Measurements from ENCODE around the gene MAN2C1. TPM values are rescaled to one million over a fixed set of nuclear protein-coding genes. Genes with fewer than 3 reads are reported as not detected.
A peak's percentile ranks its signal among the peaks of the same experiment; 100 is the strongest.
"Not testable (repeated sequence)": the region's sequence is repeated elsewhere in the genome, so short reads cannot be mapped to it uniquely, and the experiment has no call there.

MAN2C1 gene
- total RNA-seq, 1 donor from 2014 or later = 250 TPM

GRCh38 chr15:75348562-75349350 is 19.7 kb downstream of the MAN2C1 start:
- no peak for DNase-seq (ENCODE audit: low spot score)
- Mint-ChIP-seq H3K4me1 (ENCODE audit: low read depth) (peaks cover 26% of the 10 kb centered on the region), H3K4me3 (peak overlapping the region; percentile 15), H3K27me3 (ENCODE audit: insufficient read depth) (peaks cover 21% of the 10 kb centered on the region), H3K9me3 (peaks cover 19% of the 10 kb centered on the region), H3K36me3 (ENCODE audit: low read depth) (peaks cover 22% of the 10 kb centered on the region), H3K27ac (peak overlapping the region; percentile 68)
- intact Hi-C loops (cut with micrococcal nuclease) = no loop called here

DNA sequence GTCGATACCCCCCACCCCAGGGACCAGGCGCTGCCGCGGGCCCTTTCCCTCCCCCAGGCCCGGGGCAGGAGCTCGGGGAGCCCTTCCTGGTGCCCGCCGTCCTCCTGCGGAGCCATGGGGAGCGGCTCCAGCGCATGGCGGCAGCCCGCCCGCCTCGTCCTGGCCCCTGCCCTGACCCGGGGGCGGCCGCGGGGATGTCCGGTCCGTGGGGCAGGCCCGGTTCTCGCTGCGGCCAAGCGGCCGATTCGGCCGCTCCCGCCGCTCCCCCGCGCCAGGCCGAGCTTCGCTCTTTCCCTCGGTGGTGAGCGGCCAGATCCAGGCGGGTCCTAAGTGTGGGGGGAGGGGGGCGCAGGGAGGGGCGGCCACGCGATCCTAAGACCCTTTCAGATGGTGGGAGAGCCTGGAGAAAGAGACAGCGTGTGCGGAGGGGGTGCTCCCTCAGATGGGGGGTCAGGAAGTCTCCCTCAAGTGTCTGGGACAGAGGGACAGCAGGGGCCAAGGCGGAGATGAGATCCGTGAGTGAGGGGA is 20.3 kb downstream of the MAN2C1 start:
- no peak overlapping the region for H3K4me3 Mint-ChIP-seq
- intact Hi-C loops (cut with micrococcal nuclease) = no loop called here
- H3K4me1 Mint-ChIP-seq (ENCODE audit: low read depth) = peaks cover 26% of the 10 kb centered on the region
- peak overlapping the region; percentile 68 for H3K27ac Mint-ChIP-seq
- peaks cover 19% of the 10 kb centered on the region for H3K9me3 Mint-ChIP-seq
- DNase-seq (ENCODE audit: low spot score) = no peak
- peaks cover 19% of the 10 kb centered on the region for H3K36me3 Mint-ChIP-seq (ENCODE audit: low read depth)
- H3K27me3 Mint-ChIP-seq (ENCODE audit: insufficient read depth) = peaks cover 21% of the 10 kb centered on the region

- H3K4me3 Mint-ChIP-seq = peak overlapping the region; percentile 75
- H3K36me3 Mint-ChIP-seq (ENCODE audit: low read depth) = peaks cover 19% of the 10 kb centered on the region
- peaks cover 21% of the 10 kb centered on the region for H3K27me3 Mint-ChIP-seq (ENCODE audit: insufficient read depth)
- DNase-seq (ENCODE audit: low spot score) = peak; percentile 28
- H3K27ac Mint-ChIP-seq = peak overlapping the region; percentile 24
- H3K9me3 Mint-ChIP-seq = peaks cover 19% of the 10 kb centered on the region
- intact Hi-C loops (cut with micrococcal nuclease) = loop anchor here (2.0 kb wide), 1 partner anchor 21 kb away; the partner anchor contains the start of gene MAN2C1
- H3K4me1 Mint-ChIP-seq (ENCODE audit: low read depth) = peaks cover 26% of the 10 kb centered on the region
Measured at GRCh38 chr15:75347222-75348033, 21.0 kb downstream of the MAN2C1 start.

DNA sequence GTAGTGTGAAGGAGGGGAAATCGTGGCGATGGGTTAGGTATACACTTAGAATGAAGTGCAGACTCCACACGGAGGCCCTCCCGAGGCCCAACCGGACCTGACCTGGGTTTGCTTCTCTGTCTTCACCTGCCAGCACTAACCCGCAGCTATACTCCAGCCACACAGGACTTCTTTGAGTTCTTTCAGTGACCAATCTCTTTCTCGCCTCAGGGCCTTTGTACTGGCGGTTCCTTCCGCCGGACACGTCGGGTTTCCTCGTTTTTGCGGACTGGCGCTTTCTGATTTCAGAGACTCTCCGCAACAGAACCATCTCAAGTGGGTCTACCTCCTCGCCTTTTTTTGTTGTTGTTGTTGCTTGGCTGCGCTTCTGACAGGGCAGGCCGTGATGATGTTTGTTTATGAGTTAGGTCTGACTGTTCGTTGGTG is 21.6 kb downstream of the MAN2C1 start, which contains the start of gene NEIL1:
Gene NEIL1 (plus strand): TSS at position 244 of the 426 bp plus-strand sequence. CDS start 1,867 bp downstream, outside the sequence.
- Mint-ChIP-seq H3K4me1 (ENCODE audit: low read depth) (peaks cover 26% of the 10 kb centered on the region), H3K9me3 (peaks cover 19% of the 10 kb centered on the region), H3K27ac (peak within 1 kb of the TSS; percentile 24), H3K27me3 (ENCODE audit: insufficient read depth) (peaks cover 21% of the 10 kb centered on the region), H3K36me3 (ENCODE audit: low read depth) (peaks cover 19% of the 10 kb centered on the region), H3K4me3 (peak within 1 kb of the TSS; percentile 75)
- intact Hi-C loops (cut with micrococcal nuclease) = loop anchor here (2.0 kb wide), 1 partner anchor 22 kb away; the partner anchor contains the start of gene MAN2C1
- DNase-seq (ENCODE audit: low spot score) = no peak

DNA sequence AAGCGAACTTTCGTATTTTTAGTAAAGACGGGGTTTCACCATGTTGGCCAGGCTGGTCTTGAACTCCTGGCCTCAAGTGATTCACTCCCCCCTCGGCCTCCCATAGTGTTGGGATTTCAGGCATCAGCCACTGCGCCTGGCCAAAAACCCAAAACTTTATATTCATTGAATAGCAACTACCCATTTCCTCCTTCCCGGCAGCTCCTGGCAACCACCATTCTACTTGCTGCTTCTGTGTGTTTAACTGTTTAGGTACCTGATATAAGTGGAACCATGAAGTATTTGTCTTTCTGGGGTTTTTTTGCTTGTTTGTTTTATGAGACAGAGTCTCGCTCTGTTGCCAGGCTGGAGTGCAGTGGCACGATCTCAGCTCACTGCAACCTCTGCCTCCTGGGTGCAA is 24.5 kb downstream of the MAN2C1 start:
- DNase-seq (ENCODE audit: low spot score); intact Hi-C loops (cut with micrococcal nuclease); H3K27ac Mint-ChIP-seq; H3K9me3 Mint-ChIP-seq; H3K36me3 Mint-ChIP-seq (ENCODE audit: low read depth); H3K4me1 Mint-ChIP-seq (ENCODE audit: low read depth); H3K4me3 Mint-ChIP-seq: not testable (repeated sequence)
- peaks cover 21% of the 10 kb centered on the region for H3K27me3 Mint-ChIP-seq (ENCODE audit: insufficient read depth)

GRCh38 chr15:75342221-75342620 is 26.2 kb downstream of the MAN2C1 start:
- peaks cover 7% of the 10 kb centered on the region for H3K4me1 Mint-ChIP-seq (ENCODE audit: low read depth)
- DNase-seq (ENCODE audit: low spot score) = no peak
- H3K27ac Mint-ChIP-seq = no peak overlapping the region
- H3K27me3 Mint-ChIP-seq (ENCODE audit: insufficient read depth) = peaks cover 19% of the 10 kb centered on the region
- H3K36me3 Mint-ChIP-seq (ENCODE audit: low read depth) = peaks cover 3% of the 10 kb centered on the region
- H3K9me3 Mint-ChIP-seq = no peaks in the 10 kb centered on the region
- no peak overlapping the region for H3K4me3 Mint-ChIP-seq
- intact Hi-C loops (cut with micrococcal nuclease) = no loop called here

DNA sequence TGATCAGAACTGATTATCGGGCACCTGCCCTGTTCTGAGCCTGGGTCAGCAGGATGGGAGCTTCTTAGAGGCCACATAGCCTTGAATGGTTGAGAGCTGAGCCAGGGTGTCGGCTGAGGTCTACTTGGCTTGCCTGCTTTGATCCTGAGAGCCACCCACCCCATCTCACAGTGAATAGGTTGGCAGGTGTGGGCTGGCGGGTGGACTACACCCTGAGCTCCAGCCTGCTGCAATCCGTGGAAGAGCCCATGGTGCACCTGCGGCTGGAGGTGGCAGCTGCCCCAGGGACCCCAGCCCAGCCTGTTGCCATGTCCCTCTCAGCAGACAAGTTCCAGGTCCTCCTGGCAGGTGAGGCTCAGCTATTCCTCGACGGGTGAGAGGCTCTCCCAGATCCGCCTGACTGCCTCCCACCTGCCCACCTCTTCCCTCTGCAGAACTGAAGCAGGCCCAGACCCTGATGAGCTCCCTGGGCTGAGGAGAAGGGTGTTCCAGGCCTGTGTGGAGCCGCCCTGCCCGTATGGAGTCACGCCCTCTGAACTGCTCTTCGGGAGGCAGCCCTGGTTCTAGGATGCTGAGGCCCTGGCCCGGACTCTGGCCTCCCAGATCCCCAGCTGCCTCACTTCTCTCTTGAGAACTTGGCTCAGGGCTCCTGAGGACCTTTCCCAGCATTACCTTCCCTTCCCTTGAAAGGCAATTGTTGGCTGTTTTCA is 28.7 kb downstream of the MAN2C1 start:
- peaks cover 5% of the 10 kb centered on the region for H3K36me3 Mint-ChIP-seq (ENCODE audit: low read depth)
- H3K4me3 Mint-ChIP-seq = no peak overlapping the region
- peaks cover 2% of the 10 kb centered on the region for H3K27me3 Mint-ChIP-seq (ENCODE audit: insufficient read depth)
- DNase-seq (ENCODE audit: low spot score) = no peak
- H3K9me3 Mint-ChIP-seq = no peaks in the 10 kb centered on the region
- H3K27ac Mint-ChIP-seq = no peak overlapping the region
- intact Hi-C loops (cut with micrococcal nuclease) = no loop called here
- peaks cover 21% of the 10 kb centered on the region for H3K4me1 Mint-ChIP-seq (ENCODE audit: low read depth)

DNA sequence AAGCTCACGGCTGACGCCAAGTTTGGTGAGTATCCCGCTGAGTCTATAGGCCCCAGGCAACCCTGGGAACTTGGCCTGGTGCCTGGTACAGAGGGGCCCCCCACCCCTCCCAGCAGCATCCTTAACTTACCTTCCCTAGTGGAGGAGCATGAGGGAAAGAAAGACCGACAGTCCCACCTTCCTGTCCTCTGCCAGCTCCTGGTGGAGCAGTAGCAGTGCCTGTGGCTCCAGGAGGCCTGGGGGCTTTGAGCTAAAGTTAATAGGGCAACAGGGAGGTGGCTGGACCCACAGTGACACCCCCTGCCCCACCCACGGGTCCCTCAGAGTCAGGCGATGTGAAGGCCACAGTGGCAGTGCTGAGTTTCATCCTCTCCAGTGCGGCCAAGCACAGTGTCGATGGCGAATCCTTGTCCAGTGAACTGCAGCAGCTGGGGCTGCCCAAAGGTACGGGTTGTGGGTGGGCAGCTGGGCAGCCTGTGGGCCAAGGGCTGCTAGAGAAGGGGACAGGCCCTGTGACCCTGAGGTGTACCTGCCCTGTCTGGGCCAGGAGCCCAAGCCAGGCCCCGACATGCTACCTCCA is 29.7 kb downstream of the MAN2C1 start:
- H3K9me3 Mint-ChIP-seq = no peaks in the 10 kb centered on the region
- H3K27ac Mint-ChIP-seq = no peak overlapping the region
- intact Hi-C loops (cut with micrococcal nuclease) = no loop called here
- no peak for DNase-seq (ENCODE audit: low spot score)
- H3K4me3 Mint-ChIP-seq = no peak overlapping the region
- peaks cover 2% of the 10 kb centered on the region for H3K27me3 Mint-ChIP-seq (ENCODE audit: insufficient read depth)
- peaks cover 5% of the 10 kb centered on the region for H3K36me3 Mint-ChIP-seq (ENCODE audit: low read depth)
- H3K4me1 Mint-ChIP-seq (ENCODE audit: low read depth) = peaks cover 21% of the 10 kb centered on the region

DNA sequence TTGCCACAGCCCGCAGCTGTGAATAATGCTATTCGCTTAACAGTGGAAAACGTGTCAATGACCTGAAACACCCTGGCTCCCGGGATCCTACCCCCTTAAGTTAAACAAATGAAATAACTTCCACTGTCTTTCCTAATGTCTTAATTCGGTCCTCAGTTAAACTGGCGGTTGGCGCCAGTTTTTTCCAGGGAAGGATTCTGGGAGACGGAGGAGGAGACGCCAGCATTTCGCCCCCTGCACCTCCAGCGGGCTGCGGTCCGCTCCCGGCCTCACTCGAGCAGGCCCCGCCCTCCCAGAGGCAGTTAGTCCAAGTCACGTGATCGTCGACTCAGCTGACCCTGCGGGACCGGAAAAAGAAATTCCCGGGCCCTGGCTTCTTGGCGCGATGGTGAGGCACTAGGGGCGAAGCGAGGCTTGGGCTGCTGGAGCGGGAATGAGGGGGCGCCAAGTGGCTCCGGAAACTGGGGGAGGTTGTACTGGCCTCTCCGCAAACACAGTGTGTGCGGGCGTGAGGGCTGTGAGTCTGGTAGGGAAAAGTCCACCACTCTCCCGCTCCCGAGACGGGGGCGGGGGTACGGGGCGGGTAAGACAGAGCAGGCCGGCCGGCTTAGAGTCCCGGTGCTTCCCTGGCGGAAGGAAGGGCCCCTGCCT is 32.6 kb downstream of the MAN2C1 start, which contains the start of gene COMMD4:
Gene COMMD4 (plus strand): TSS at position 359 of the 651 bp plus-strand sequence. CDS start 27 bp downstream, at position 386.
- no peaks in the 10 kb centered on the region for H3K9me3 Mint-ChIP-seq
- peak within 1 kb of the TSS; percentile 98 for H3K4me3 Mint-ChIP-seq
- intact Hi-C loops (cut with micrococcal nuclease) = loop anchor here (1.0 to 2.0 kb wide), 2 partner anchors 32 to 119 kb away; partner anchors contain the start of gene MAN2C1
- H3K4me1 Mint-ChIP-seq (ENCODE audit: low read depth) = peaks cover 21% of the 10 kb centered on the region
- peaks cover 2% of the 10 kb centered on the region for H3K36me3 Mint-ChIP-seq (ENCODE audit: low read depth)
- peak; percentile 81 for DNase-seq (ENCODE audit: low spot score)
- H3K27me3 Mint-ChIP-seq (ENCODE audit: insufficient read depth) = peaks cover 2% of the 10 kb centered on the region
- peak within 1 kb of the TSS; percentile 95 for H3K27ac Mint-ChIP-seq

GRCh38 chr15:75335313-75335704 is 33.1 kb downstream of the MAN2C1 start:
- DNase-seq (ENCODE audit: low spot score) = no peak
- Mint-ChIP-seq H3K27ac (peak overlapping the region; percentile 95), H3K27me3 (ENCODE audit: insufficient read depth) (peaks cover 2% of the 10 kb centered on the region), H3K4me3 (peak overlapping the region; percentile 98), H3K36me3 (ENCODE audit: low read depth) (peaks cover 2% of the 10 kb centered on the region), H3K4me1 (ENCODE audit: low read depth) (peaks cover 21% of the 10 kb centered on the region), H3K9me3 (no peaks in the 10 kb centered on the region)
- intact Hi-C loops (cut with micrococcal nuclease) = no loop called here

DNA sequence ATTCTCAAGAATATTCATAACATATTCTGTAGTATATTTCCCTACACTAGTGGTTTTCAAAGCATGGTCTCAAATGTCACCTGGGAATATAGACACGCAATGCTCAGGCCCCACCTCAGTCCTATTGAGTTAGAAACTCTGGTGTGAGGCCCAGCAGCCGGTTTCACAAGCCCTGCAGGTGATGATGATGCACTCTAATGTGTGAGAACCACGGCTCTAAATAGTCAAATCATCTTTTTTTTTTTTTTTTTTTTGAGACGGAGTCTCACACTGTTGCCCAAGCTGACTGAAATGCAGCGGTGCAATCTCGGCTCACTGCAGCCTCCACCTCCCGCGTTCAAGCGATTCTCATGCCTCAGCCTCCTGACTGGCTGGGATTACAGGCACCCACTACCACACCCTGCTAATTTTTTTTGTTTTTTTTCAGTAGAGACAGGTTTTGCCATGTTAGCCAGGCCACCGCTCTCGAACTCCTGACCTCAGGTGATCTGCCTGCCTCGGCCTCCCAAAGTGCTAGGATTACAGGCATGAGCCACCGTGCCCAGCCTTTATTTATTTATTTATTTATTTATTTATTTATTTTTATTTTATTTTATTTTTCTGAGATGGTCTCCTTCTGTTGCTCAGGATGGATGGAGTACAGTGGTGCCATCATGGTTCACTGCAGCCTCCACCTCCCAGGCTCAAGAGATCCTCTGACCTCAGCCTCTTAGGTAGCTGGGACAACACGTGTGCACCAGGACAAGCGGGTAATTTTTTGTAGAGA is 34.6 kb downstream of the MAN2C1 start:
- H3K9me3 Mint-ChIP-seq; DNase-seq (ENCODE audit: low spot score); H3K36me3 Mint-ChIP-seq (ENCODE audit: low read depth); H3K4me3 Mint-ChIP-seq; intact Hi-C loops (cut with micrococcal nuclease); H3K27me3 Mint-ChIP-seq (ENCODE audit: insufficient read depth); H3K27ac Mint-ChIP-seq: not testable (repeated sequence)
- peaks cover 21% of the 10 kb centered on the region for H3K4me1 Mint-ChIP-seq (ENCODE audit: low read depth)
